HepG2 (cell line): Measurements from ENCODE around the gene ZCCHC7. TPM values are rescaled to one million over a fixed set of nuclear protein-coding genes. Genes with fewer than 3 reads are reported as not detected.
A peak's percentile ranks its signal among the peaks of the same experiment; 100 is the strongest.

ENCODE experiments used
- ATAC-seq: fragments of 200-7000 bp; cut with Tn5 transposase; 3 replicates; pipeline ENCODE4 v1.9.1; 2020; ENCODE audit warnings: mild to moderate bottlenecking, moderate library complexity
- BruUV-seq: library from RNA; stranded (reverse); fragments of 400-500 nt; replicated peaks from 2 replicates; lab custom pipeline; 2021; lab: Mats Ljungman, UMichigan
- CTCF ChIA-PET: fragments of 300-600 bp; formaldehyde crosslinking; extraction: SDS; loops from one replicate; lab custom pipeline; 2021; ENCODE audit warnings: low total read pairs, inconsistent platforms, low intra/inter-chr PET ratio; lab: Yijun Ruan, JAX
- POLR2A ChIA-PET: fragments of 350-600 bp; sonication (Branson Sonifier 250); formaldehyde crosslinking; loops from one replicate; lab custom pipeline; 2020; ENCODE audit warnings: antibody characterized with exemption, inconsistent platforms; lab: Yijun Ruan, JAX
- DNase-seq: peaks from one replicate; pipeline ENCODE4 v3.0.0-alpha.2; 2015; ENCODE audit warnings: low spot score
- FAIRE-seq: peaks from 3 replicates; lab custom pipeline; 2011; peaks lifted over from hg19 to GRCh38; lab: Jason Lieb, UNC
- H2AFZ ChIP-seq: one replicate; pipeline ENCODE4 v1.6.1; 2011; ENCODE audit warnings: low read length, inconsistent platforms
- H3K27ac ChIP-seq: fragments of 300-600 bp; 3 replicates; pipeline ENCODE4 v1.8.0; 2011; ENCODE audit warnings: mixed run types, mild to moderate bottlenecking, mixed read lengths, low read length, inconsistent platforms; ENCODE audit not compliant: insufficient read depth; ENCODE audit errors: extremely low read length
- H3K27me3 ChIP-seq, 2 experiments: fragments of 200-600 bp in 1 of 2; 2 replicates in 1 of 2; 3 replicates in 1 of 2; pipeline versions ENCODE4 v1.6.0 to v1.8.0; 2011; ENCODE audit warnings: low read length in 2 of 2, mild to moderate bottlenecking in 2 of 2, moderate library complexity in 2 of 2, inconsistent platforms in 1 of 2; ENCODE audit not compliant: insufficient read depth in 2 of 2, control insufficient read depth in 1 of 2
- H3K36me3 ChIP-seq, 2 experiments: fragments of 200-600 bp in 1 of 2; replicated peaks in 1 of 2; 2 replicates in 1 of 2; 3 replicates in 1 of 2; pipeline versions ENCODE4 v1.5.1 to v1.8.0; 2011; ENCODE audit warnings: low read length in 2 of 2, inconsistent platforms in 1 of 2; ENCODE audit not compliant: insufficient read depth in 2 of 2, control insufficient read depth in 1 of 2
- H3K4me1 ChIP-seq: 2 replicates; pipeline ENCODE4 v1.5.1; 2012; ENCODE audit warnings: low read length, inconsistent platforms; ENCODE audit not compliant: insufficient read depth
- H3K4me2 ChIP-seq: 2 replicates; pipeline ENCODE4 v1.6.0; 2011; ENCODE audit warnings: low read depth, low read length, inconsistent platforms
- H3K4me3 ChIP-seq, 3 experiments: fragments of 200-600 bp in 1 of 3; sonication (generic), shearing (Covaris generic) in 1 of 3; replicated peaks in 1 of 3; 2 replicates each; pipeline ENCODE4 v1.5.1; 2011 to 2016; ENCODE audit warnings: low read length in 3 of 3, inconsistent platforms in 2 of 3, low read depth in 2 of 3, mild to moderate bottlenecking in 2 of 3, control low read depth in 1 of 3, mixed read lengths in 1 of 3; ENCODE audit not compliant: insufficient read depth in 1 of 3
- H3K79me2 ChIP-seq: one replicate; pipeline ENCODE4 v1.6.1; 2011; ENCODE audit warnings: low read length, inconsistent platforms; ENCODE audit not compliant: insufficient read depth
- H3K9ac ChIP-seq: 2 replicates; pipeline ENCODE4 v1.6.0; 2011; ENCODE audit warnings: mild to moderate bottlenecking, low read depth, low read length, inconsistent platforms; ENCODE audit not compliant: insufficient read depth
- H3K9me3 ChIP-seq: 2 replicates; pipeline ENCODE4 v1.5.1; 2012; ENCODE audit warnings: mild to moderate bottlenecking, low read length
- H4K20me1 ChIP-seq: 2 replicates; pipeline ENCODE4 v1.6.0; 2011; ENCODE audit warnings: inconsistent platforms, mild to moderate bottlenecking, low read length, moderate library complexity; ENCODE audit not compliant: insufficient read depth
- CEBPB ChIP-seq: IDR thresholded peaks from 2 replicates; pipeline ENCODE4 v1.6.1; 2011; ENCODE audit warnings: low read depth, low read length, improper control_type of control experiment, borderline replicate concordance
- DR1 ChIP-seq: sonication (generic); formaldehyde crosslinking; IDR thresholded peaks from 2 replicates; pipeline ENCODE4 v1.8.0; 2021; ENCODE audit warnings: mild to moderate bottlenecking, missing genetic modification reagents, inconsistent platforms
- GABPB1 ChIP-seq: IDR thresholded peaks from 2 replicates; pipeline ENCODE4 v1.6.1; 2016; ENCODE audit warnings: mild to moderate bottlenecking, missing genetic modification reagents, moderate library complexity, missing compliant biosample characterization
- HBP1 ChIP-seq: IDR thresholded peaks from 2 replicates; pipeline ENCODE4 v1.6.1; 2016; ENCODE audit warnings: low read depth, control low read depth
- KDM2A ChIP-seq: sonication (generic); formaldehyde crosslinking; IDR thresholded peaks from 2 replicates; pipeline ENCODE4 v1.4.0; 2020; ENCODE audit warnings: low read depth, missing genetic modification reagents, borderline replicate concordance
- LCORL ChIP-seq, 2 experiments: fragments of 450-650 bp in 1 of 2; sonication (generic) in 1 of 2; formaldehyde crosslinking in 1 of 2; IDR thresholded peaks; 2 replicates each; pipeline versions ENCODE4 v1.5.0 to v1.6.1; 2017 to 2020; ENCODE audit warnings: antibody characterized with exemption in 1 of 2, missing genetic modification reagents in 1 of 2
- MAFF ChIP-seq: IDR thresholded peaks from 2 replicates; pipeline ENCODE4 v1.6.1; 2011; ENCODE audit warnings: low read depth, low read length, improper control_type of control experiment
- MAFK ChIP-seq, 2 experiments: IDR thresholded peaks in 1 of 2; conservative IDR thresholded peaks in 1 of 2; 2 replicates each; pipeline ENCODE4 v1.6.1; 2011; ENCODE audit warnings: improper control_type of control experiment in 2 of 2, low read length in 2 of 2
- MTA3 ChIP-seq: sonication (generic); formaldehyde crosslinking; IDR thresholded peaks from 2 replicates; pipeline ENCODE4 v1.4.0; 2020; ENCODE audit warnings: missing genetic modification reagents
- MXD4 ChIP-seq: IDR thresholded peaks from 2 replicates; pipeline ENCODE4 v1.6.1; 2016; ENCODE audit warnings: mild to moderate bottlenecking, missing biosample characterization, missing genetic modification reagents
- POGZ ChIP-seq: sonication (generic); formaldehyde crosslinking; IDR thresholded peaks from 2 replicates; pipeline ENCODE4 v1.4.0; 2020; ENCODE audit warnings: mild to moderate bottlenecking, missing genetic modification reagents
- POLR2A ChIP-seq, 2 experiments: IDR thresholded peaks; 2 replicates each; pipeline ENCODE4 v1.6.1; 2011; ENCODE audit warnings: low read depth in 2 of 2, low read length in 2 of 2, mild to moderate bottlenecking in 1 of 2, moderate library complexity in 1 of 2; ENCODE audit not compliant: insufficient read depth in 1 of 2
- RXRB ChIP-seq: IDR thresholded peaks from 2 replicates; pipeline ENCODE4 v1.6.1; 2016; ENCODE audit warnings: borderline replicate concordance, missing genetic modification reagents, missing compliant biosample characterization
- THAP11 ChIP-seq: IDR thresholded peaks from 2 replicates; pipeline ENCODE4 v1.6.1; 2016; ENCODE audit warnings: missing biosample characterization, missing genetic modification reagents
- THAP7 ChIP-seq: sonication (generic); formaldehyde crosslinking; IDR thresholded peaks from 2 replicates; pipeline ENCODE4 v1.8.1; 2023; ENCODE audit warnings: mild to moderate bottlenecking, missing genetic modification reagents
- ZBTB7B ChIP-seq: sonication (generic); formaldehyde crosslinking; IDR thresholded peaks from 2 replicates; pipeline ENCODE4 v1.4.0; 2020; ENCODE audit warnings: missing genetic modification reagents
- ZNF33A ChIP-seq: sonication (generic); formaldehyde crosslinking; IDR thresholded peaks from 2 replicates; pipeline ENCODE4 v1.5.1; 2020; ENCODE audit warnings: missing genetic modification reagents, mild to moderate bottlenecking, moderate library complexity, borderline replicate concordance
- ZNF761 ChIP-seq: sonication (generic); formaldehyde crosslinking; conservative IDR thresholded peaks from 2 replicates; pipeline ENCODE4 v1.4.0; 2020; ENCODE audit warnings: mild to moderate bottlenecking, missing genetic modification reagents
- ZNF768 ChIP-seq: sonication (generic); formaldehyde crosslinking; IDR thresholded peaks from 2 replicates; pipeline ENCODE4 v1.4.0; 2020; ENCODE audit warnings: missing genetic modification reagents
- ZNF777 ChIP-seq: sonication (generic); formaldehyde crosslinking; IDR thresholded peaks from 2 replicates; pipeline ENCODE4 v1.4.0; 2020; ENCODE audit warnings: missing genetic modification reagents
- WGBS: methylation state at CpG from one replicate; pipeline ENCODE4 v1.1.6; 2017; ENCODE audit warnings: low lambda C conversion rate; 5-methylcytosine and 5-hydroxymethylcytosine counted together
- in situ Hi-C: cut with HindIII; loops from 2 replicates; pipeline ENCODE4 v1.10.0; 2017; ENCODE audit warnings: low pct_unique_long_range_greater_than_20kb; ENCODE audit not compliant: extremely low pct_ligation_motif_present
- intact Hi-C: fragments of 100-400 bp; cut with micrococcal nuclease; formaldehyde crosslinking; loops from one replicate; pipeline ENCODE4 v1.10.0; 2022; ENCODE audit not compliant: unreplicated experiment
- polyA plus RNA-seq, 8 experiments: library from polyadenylated mRNA; depleted of rRNA in 3 of 8; stranded (reverse) in 7 of 8; unstranded in 1 of 8; fragments of >200 nt; fragmentation: Illumina TruSeq in 4 of 8; extraction: Trizol in 4 of 8; gene quantifications; 2 replicates each; pipeline versions ENCODE4 v1.2.1 to v1.2.3, GENCODE V29; 2011 to 2016; ENCODE audit warnings: low read depth in 4 of 8, missing spikeins in 1 of 8, mixed read lengths in 1 of 8; ENCODE audit not compliant: insufficient read depth in 1 of 8
- total RNA-seq, 5 experiments: library from RNA; depleted of rRNA; stranded (reverse); fragments of >200 nt; fragmentation: Illumina TruSeq; extraction: Trizol; gene quantifications; 2 replicates each; pipeline ENCODE4 v1.2.3, GENCODE V29; 2016; ENCODE audit warnings: low read depth in 1 of 5

ZCCHC7 gene
- total and polyA plus RNA-seq, 2 of the 13 experiments (the other 11 are each of a cell fraction or from before 2014, with no cell fraction given) = 13.6 to 19.3 TPM

GRCh38 chr9:37332578-37332977 is 212.2 kb downstream of the ZCCHC7 start:
- no TSS peak for BruUV-seq
- Histone ChIP-seq H3K4me1 (no peaks in the 10 kb centered on the region), H2AFZ (no peak overlapping the region), H3K27ac (no peak overlapping the region), H3K9me3 (no peaks in the 10 kb centered on the region), H4K20me1 (no peaks in the 10 kb centered on the region), H3K4me3 (no peak overlapping the region), H3K4me2 (no peak overlapping the region), H3K9ac (no peak overlapping the region), H3K36me3 (no peaks in the 10 kb centered on the region), H3K27me3 (no peaks in the 10 kb centered on the region), H3K79me2 (no peaks in the 10 kb centered on the region)
- ChIA-PET POLR2A (no interaction called here), CTCF (no interaction called here)
- intact Hi-C loops = no loop called here
- DNase-seq (no peak), FAIRE-seq (no peak)
- in situ Hi-C loops = no loop called here
- TF ChIP-seq POGZ = no peak
- peak; percentile 86 to 93 for TF ChIP-seq MAFK (conservative IDR thresholded peaks at IDR 0.05 in 1 of 2, IDR thresholded peaks at IDR 0.05 in 1 of 2; ENCODE audit: low read length in 2 of 2)
- TF ChIP-seq MAFF = peak; percentile 86
- no peak for TF ChIP-seq POLR2A (IDR thresholded peaks at IDR 0.05; ENCODE audit: insufficient read depth in 1 of 2, low read depth in 2 of 2, low read length in 2 of 2)
- TF ChIP-seq ZNF768 (CRISPR knock-in tag) = no peak
- no peak for TF ChIP-seq ZNF761 (CRISPR knock-in tag)
- TF ChIP-seq, all 625 proteins: peak for 2
- no peak for ATAC-seq

- Histone ChIP-seq H3K36me3 (no peaks in the 10 kb centered on the region), H4K20me1 (no peaks in the 10 kb centered on the region), H2AFZ (no peak overlapping the region), H3K4me3 (no peak overlapping the region), H3K27ac (no peak overlapping the region), H3K9me3 (no peaks in the 10 kb centered on the region), H3K9ac (no peak overlapping the region), H3K27me3 (no peaks in the 10 kb centered on the region), H3K4me2 (no peak overlapping the region), H3K79me2 (no peaks in the 10 kb centered on the region), H3K4me1 (no peaks in the 10 kb centered on the region)
- intact Hi-C loops = no loop called here
- WGBS = 76% methylated on average over 2 of the region's 2 CpGs
- DNase-seq = no peak
- no peak for FAIRE-seq
- in situ Hi-C loops = no loop called here
- BruUV-seq = no TSS peak
- ChIA-PET CTCF (no interaction called here), POLR2A (no interaction called here)
- no peak for ATAC-seq
- no peak for TF ChIP-seq KDM2A
- no peak for TF ChIP-seq HBP1
- TF ChIP-seq ZBTB7B = no peak
- no peak for TF ChIP-seq DR1
- TF ChIP-seq RXRB (CRISPR knock-in tag) = no peak
- no peak for TF ChIP-seq THAP11
- TF ChIP-seq LCORL (IDR thresholded peaks at IDR 0.05) = no peak
- no peak for TF ChIP-seq LCORL (CRISPR knock-in tag; IDR thresholded peaks at IDR 0.05)
- TF ChIP-seq MXD4 (CRISPR knock-in tag) = no peak
- no peak for TF ChIP-seq ZNF33A
- no peak for TF ChIP-seq THAP7
- no peak for TF ChIP-seq GABPB1
- TF ChIP-seq CEBPB = no peak
- no peak for TF ChIP-seq MTA3 (CRISPR knock-in tag)
- TF ChIP-seq ZNF777 (CRISPR knock-in tag) = no peak
These were observed 212.9 kb downstream of the ZCCHC7 start for GRCh38 chr9:37333288-37333687.
